HT1080 (cell line): Measurements from ENCODE around the gene INF2. TPM values are rescaled to one million over a fixed set of nuclear protein-coding genes. Genes with fewer than 3 reads are reported as not detected.
"Not testable (repeated sequence)": the region's sequence is repeated elsewhere in the genome, so short reads cannot be mapped to it uniquely, and the experiment has no call there.

Experiments
- DNase-seq: peaks from one replicate; pipeline ENCODE4 v3.0.0-alpha.2; 2015; ENCODE audit warnings: low read depth
- total RNA-seq: library from RNA; depleted of rRNA; stranded (reverse); fragments of >200 nt; shearing (Covaris generic); gene quantifications from 2 replicates; pipeline ENCODE4 v1.2.3, GENCODE V29; 2014

The INF2 gene
- total RNA-seq, 1 experiment from 2014 or later, result 80.0 TPM

DNA sequence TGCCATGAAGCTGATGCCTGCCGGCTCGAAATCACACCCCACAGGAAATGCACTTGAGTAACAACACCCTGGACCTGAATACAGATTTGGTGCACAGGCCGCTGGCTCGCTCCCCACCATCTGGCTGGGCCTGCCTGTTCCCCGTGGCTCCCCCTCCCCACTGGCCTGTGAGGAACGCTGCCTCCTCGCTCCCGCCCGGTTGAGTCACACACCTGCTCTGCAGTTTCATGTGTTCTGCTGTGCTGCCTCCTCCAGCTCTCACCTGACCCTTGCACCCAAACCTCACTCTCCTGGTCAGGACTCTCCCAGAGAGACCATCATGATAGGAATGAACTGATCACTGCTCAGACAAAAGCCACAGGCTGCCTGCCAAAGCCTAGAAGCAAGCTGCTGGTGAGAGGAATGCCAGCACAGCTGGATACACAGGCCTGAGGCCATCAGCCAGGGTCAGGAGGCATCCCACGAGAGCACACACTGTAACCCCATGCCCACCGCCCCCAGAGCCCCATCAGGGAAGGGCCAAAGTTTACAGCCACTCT lies 59.8 kb downstream of the INF2 start:
- no peak for DNase-seq

DNA sequence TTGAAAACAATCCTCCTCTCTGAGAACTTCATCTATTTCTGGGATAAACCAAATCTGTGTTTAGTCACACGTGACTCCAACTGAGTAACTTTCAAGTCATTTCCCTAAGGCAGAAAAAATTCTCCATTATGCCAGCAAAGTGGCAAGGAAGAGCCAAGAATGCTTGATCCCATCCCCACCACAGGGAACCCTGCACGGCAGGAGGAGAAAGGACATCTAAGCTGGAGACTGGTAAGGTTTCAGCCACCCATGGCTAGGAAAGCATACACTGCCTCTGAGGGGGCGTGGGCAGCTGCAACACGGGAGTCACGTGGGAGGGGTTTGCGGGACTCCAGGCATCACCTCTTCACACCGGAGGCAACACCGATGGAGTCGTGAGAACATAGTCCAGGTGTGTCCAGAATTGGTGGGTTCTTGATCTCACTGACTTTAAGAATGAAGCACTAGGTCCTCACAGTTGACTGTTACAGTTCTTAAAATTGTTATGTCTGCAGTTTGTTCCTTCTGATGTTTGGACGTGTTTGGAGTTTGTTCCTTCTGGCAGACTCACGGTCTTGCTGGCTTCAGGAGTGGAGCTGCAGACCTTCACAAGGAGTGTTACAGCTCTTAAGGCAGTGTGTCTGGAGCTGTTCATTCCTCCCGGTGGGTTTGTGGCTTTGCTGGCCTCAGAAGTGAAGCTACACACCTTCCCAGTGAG lies 60.8 kb downstream of the INF2 start:
- DNase-seq, result no peak

DNA sequence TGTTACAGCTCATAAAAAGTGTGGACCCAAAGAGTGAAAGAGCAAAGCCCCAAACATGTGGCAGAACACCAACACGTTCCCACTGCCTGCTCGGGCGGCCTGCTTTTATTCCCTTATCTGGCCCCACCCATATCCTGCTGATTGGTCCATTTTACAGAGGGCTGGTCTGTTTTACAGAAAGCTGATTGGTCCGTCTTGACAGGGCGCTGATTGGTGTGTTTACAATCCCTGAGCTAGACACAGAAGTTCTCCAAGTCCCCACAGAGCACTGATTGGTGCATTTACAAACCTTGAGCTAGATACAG lies 61.3 kb downstream of the INF2 start:
- not testable (repeated sequence) for DNase-seq

DNA sequence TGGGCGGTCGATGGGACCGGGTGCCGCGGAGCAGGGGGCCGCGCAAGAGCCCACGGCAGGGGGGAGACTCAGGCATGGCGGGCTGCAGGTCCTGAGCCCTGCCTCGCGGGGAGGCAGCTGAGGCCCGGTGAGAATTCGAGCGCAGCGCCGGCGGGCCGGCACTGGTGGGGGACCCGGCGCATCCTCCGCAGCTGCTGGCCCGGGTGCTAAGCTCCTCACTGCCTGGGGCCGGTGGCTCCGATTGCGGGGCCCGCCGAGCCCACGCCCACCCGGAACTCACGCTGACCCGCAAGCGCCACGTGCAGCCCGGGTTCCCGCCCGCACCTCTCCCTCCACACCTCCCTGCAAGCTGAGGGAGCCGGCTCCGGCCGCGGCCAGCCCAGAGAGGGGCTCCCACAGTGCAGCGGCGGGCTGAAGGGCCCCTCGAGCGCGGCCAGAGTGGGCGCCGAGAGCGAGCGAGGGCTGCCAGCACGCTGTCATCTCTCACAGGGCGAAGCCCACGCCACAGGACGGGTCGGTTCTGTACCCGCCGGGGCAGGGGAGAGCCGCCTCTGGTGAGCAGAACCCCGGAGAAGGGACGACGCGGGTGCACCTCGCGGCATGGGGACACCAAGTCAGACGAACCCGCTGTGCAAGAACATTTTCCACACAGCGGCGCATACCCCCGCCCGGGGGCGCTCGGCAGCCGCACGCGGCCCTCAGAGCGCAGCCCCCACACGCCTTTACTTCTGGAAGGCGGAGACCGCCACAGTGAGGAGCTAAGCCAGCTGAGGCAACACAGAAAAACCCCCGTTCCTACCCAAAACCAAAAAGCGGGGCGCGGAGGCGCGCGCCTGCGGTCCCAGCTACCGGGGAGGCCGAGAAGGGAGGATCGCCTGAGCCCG lies 62.4 kb downstream of the INF2 start:
- no peak for DNase-seq

DNA sequence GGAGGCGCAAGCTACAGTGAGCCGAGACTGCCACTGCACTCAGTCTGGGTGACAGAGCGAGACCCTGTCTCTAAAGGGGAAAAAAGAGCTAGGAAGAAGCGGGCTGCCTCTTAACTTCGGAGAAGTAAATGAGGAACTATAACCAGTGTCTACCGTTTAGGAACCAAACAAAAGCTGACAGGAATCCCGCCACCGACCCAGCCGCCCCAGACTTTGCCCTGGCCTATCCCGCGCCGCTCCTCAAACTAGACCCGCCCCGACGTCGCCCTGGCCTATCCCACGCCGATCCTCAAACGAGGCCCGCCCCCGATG lies 63.0 kb downstream of the INF2 start:
- DNase-seq, result no peak

DNA sequence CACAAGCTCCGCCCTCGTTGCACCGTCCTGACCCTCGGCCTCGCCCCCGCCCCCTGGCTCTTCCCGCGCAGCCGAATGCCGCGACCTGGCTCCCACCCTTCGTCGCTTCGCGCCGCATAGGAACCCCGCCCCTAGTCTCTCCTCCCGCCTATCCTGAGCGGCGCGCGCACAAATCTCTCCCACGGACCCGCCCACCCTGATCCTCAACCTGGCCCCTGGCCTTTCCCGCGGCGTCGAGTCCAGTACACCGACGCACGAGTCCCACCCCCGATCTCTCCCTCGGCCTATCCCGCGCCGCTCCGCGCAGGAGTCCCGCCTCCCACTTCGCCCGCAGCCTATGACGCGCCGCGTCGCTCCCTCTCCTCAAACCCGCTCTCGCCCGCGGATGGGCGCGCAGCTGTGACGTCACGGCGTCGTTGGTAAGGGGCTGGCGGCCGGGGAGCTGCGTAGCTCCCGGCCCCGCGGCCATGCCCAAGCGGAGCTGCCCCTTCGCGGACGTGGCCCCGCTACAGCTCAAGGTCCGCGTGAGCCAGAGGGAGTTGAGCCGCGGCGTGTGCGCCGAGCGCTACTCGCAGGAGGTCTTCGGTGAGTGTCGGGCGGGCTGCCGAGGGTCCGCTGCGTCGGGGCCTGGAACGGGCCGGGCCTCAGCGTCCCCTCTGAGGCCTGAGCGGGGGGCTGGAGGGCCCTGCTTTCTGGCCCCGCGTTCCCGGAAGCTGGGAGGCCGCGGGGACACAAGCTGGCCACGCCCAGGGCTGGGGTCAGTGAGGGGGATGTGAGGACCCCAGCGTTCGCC lies 63.5 kb downstream of the INF2 start, which contains the start of gene SIVA1:
Gene SIVA1, plus strand, starts transcription at position 413 of the 793 bp plus-strand sequence. Its CDS starts 55 bp downstream, at position 468.
- peak; percentile 100 for DNase-seq

DNA sequence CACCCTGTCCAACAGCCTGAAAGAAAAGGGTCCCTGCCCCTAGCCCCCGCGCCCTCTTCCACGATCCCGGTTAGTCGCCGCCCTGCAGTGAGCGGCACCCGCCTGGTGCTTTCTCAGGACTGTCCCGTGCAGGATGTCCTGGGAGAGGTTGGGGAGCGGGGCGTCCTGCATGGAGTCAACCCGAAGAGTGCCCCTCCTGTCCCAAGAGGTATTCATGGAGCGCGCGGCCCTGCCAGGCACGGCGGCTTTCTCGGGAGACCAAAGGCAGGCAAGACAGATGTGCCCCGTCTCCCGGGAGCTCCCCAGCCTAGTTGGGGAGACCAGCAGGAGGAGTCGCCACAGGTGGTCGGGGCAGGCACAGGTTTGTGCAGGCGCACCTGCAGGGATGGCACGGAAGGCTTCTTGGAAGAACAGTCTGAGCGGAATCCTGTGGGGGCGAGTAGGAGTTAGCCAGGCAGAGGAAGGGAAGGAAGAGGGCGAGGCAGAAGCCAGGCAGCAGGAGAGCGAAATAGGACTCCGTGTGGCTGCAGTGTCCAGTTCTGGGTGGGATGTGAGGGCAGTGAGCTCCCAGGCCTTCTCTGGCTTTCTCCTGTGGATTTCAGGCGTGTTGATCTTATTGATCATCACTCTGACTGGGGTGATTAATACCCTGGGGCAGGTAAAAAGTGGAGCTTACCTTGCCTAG lies 64.3 kb downstream of the INF2 start:
- DNase-seq, result no peak

DNA sequence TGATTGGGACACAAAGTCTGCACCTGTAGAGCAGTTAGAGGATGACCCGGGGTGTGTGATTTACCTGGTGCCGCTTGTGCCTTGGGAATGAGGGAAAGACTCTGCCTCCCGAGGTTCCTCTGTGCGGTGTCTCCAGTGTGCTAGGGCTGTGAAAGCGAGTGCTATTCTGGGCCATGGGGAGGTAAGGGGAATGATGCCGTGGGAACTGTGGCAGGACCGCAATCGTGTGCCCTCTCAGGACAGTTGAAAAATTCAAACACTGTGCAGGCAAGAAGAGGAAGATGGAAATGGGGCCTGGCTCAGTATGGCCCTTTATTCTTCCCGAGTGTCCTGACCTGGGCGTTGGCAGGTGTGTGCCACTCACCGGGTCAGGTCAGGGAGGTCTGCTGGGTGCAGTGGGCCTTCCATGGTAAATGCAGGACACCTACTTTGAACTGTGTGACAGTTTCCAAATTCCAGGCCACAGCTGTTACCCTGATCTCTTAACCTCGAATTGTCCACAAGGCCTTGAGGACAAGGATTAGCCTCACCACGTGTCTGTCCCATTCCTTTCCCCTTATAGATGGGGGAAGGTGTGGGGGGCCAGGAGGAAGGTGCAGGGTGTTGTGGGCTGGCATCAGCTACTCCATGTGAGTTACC lies 64.9 kb downstream of the INF2 start:
- no peak for DNase-seq

DNA sequence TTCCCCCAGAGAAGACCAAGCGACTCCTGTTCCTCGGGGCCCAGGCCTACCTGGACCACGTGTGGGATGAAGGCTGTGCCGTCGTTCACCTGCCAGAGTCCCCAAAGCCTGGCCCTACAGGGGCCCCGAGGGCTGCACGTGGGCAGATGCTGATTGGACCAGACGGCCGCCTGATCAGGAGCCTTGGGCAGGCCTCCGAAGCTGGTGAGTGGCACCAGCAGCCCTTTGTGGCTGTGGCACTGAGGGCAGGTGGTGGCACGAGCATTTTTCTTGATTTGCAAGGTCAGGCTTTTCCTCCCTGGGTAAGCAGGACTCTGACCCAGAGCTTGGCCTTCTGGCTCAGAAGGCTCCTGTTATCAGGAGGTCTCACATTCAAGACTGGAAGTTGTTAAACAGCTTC lies 66.2 kb downstream of the INF2 start:
- no peak for DNase-seq

DNA sequence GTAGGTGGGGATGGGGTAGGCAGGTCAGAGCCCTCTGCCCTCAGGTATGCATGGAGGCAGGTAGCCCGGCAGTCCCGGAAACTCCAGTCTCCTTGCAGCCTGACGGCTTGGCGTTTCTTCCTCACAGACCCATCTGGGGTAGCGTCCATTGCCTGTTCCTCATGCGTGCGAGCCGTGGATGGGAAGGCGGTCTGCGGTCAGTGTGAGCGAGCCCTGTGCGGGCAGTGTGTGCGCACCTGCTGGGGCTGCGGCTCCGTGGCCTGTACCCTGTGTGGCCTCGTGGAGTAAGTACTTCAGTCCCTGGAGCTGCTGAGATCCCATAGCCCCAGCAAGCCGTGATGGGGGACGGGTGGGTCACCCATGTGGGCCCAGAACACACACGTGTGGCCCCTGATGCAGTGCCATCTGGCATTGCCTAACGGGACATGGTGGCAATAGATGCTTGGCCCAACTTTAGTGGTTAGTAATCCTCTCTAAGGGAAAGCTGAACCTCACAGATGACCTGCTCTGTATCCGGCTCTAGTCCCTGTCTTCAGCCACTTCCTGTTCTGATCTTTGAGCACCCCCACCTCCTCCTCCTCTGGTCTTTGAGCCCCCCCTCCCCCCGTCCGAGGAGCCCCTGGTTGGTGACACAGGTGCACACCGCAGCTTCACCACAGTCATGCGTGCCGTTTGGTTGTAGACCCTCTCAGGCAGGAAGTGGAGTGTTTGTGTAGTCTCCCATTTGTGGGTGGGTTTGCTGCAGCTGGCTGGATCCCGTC lies 67.2 kb downstream of the INF2 start:
- DNase-seq, result no peak

DNA sequence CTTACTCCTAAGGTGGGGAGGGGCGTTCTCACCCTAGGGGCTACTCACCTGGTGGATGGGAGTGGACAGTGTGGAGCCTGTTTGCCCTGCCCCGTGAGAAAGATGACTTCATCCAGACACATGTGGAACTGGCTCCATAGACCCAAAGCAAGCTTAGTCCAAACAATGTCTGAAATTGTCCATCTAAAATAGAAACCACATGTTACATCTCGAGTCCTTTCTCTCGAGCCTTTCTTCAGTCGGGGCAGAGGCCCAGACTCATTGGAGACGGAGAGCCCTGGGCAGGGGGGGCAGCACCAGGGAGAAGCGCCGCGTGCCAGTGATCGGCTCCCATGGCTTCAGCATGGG lies 67.8 kb downstream of the INF2 start:
- no peak for DNase-seq

DNA sequence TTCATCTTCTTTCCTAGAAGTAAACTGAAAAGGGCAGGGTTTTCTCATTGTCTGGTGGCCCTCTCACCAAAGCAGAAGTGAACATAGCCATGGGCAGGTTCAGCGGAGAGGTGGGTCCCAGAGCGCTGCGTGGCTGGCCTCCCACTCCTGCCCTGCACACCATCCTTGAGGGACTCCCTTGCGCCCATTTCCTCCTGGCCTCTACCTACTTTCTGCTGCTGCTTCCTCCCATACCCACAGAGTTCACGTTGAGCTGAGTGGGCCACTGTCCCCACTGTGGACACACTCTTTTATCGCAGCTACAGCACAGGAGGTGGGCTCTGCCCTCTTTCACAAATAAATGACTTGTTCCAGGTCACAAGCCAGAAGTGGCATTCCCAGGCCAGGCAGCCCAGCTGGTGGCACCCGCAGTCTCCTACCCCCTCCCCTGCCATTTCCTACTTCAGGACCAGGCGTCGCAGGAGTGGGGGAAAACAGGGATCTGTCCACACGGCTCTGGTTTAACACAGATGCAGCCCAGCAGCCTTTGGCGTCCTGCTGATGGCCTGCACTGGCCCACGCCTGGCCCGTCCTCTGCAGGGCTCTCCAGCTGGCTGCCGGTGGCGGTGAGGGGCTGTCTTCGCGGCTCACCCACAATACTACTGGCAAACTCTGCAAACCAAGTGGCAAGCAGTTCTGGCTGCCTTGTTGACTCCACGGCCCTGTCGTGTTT lies 68.4 kb downstream of the INF2 start:
- no peak for DNase-seq

DNA sequence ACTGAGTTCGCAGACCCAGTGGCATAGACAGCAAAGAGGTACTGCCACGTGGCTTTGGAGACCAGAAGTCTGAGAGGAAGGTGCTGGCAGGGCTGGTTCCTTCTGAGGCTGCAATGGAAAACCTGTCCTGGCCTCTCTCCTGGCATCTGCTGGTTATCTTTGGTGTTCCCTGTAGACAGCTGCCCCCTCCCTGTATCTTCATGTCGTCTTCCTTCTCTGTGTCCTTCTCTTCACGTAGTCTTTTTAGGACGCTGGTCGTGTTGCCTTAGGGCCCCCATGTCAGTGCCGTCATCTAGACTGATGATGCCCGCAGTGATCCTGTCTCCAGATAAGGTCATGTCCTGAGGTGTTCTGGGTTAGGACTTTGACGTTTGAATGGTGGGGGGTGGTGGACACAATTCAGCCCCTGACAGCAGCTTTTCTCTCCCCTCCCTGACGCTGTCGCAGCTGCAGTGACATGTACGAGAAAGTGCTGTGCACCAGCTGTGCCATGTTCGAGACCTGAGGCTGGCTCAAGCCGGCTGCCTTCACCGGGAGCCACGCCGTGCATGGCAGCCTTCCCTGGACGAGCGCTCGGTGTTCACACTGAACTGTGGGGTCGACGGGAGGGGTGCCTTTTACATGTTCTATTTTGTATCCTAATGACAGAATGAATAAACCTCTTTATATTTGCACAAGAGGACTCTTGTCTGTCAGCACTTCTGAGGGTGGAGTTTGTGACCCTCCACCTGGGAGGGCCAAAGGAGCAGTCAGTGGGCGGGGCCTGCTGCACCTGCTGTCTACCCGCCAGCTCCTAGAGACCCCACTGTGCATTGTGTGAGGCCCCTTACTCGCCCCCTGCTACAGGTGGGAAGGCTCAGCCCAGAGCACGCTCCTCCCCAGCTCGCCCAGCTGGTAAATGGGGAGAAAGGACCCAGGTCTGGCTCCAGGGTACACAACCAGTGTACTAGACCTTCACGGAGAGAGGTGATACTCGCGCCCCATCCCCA lies 69.9 kb downstream of the INF2 start:
- DNase-seq, result no peak

DNA sequence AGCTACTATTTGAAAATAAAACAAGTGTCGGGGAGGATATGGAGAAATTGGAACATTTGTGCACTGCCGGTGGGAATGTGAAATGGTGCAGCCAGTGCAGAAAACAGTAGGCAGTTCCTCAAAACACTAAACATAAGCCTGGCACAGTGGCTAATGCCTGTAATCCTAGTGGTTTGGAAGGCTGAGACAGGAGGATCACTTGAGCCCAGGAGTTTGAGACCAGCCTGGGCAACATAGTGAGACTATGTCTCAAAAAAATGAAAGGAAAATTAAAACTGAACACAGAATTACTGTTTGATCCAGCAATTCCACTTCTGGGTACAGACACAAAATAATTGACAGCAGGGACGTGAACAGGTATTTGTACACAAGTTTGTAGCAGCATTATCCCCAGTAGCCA lies 76.1 kb downstream of the INF2 start:
- DNase-seq, result no peak

DNA sequence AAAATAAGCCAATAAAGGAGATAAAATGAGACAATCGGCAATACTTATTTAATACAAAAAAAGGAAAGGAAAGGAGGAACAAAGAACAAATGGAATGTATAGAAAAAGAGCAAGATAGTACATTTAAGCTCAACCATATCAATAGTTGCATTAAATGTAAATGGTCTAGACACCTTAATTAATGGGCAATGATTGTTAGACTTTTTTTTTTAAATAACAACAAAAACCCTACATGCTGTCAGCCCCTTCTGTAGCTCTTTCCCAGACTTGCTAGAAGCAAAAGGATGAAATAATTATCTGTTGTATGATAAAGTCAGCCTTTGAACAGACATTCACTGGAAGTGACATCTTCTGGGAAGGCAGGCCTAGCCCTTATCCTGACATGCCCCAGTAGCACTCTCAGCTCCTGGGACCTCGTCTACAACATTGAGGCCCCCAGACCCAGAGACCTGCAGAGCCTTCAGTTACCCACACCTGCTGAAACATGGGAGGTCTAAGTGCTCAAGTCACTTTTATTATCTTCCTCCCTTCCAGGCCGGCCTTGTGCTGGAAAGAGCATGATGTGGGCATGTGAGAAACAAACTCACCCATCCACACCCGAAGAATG lies 76.9 kb downstream of the INF2 start:
- DNase-seq, result no peak

DNA sequence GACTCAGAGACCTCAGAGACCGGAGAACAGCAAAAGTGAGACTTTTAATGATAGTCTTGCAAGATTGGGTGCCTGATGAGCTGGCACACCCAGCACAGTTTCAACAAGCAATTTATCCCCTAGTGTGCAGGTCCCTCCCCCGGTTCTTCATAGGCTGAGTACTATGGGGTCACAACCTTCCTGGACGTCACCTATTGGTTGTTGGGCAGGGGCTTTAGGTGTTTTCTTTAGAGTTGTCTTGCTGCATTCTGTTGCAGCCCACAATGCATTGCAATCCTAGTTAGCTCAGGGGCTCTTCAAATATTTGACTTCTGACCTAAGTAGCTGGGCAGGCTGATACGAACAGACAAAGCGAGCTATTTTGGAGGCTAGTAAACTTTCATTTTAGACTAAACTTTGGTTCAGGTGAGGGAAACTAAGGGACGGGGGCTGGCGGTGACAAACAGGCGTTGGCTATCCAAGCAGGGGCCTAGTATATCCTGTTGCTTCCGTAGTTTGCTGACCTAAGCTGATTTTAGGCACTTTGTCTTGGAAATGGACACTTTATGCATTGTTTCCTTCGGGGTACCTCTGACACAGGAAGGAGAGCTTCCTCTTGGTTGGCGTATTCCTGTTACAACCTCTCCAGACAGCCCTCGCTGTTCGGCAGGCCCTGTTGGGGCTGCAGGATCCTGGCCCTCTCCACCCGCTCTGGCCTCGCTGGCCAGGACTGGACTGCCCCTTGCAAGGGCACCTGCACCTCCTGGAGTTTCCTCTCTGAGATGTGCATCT lies 77.6 kb downstream of the INF2 start:
- no peak for DNase-seq

DNA sequence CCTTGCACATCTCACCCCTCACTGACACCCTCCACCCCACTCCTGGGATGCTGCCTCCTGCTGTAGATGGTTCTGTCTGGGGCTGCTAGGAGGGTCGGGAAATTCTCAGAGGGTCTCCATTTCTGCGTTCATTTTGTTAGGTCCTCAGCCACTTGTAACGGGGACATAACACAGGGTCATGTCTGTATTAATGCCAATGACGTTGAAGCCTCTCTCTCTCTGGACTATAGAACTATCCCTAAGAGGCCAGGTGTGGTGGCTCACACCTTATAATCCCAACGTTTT lies 78.2 kb downstream of the INF2 start:
- DNase-seq, result no peak
